Central memory CD8-positive, alpha-beta T cell (primary cell): ENCODE data around the gene RAD51AP2.

ENCODE experiments used
- ATAC-seq: fragments of 150-1000 bp; cut with Tn5 transposase; replicated peaks from 2 replicates; pipeline ENCODE4 v1.10.0; 2022; ENCODE audit warnings: mild to moderate bottlenecking, moderate FRiP score, moderate number of reproducible peaks; ENCODE audit not compliant: poor library complexity, severe bottlenecking; ENCODE audit errors: extremely low read depth
- DNase-seq, 2 donors: peaks; one replicate each; pipeline ENCODE4 v3.0.0; 2021; ENCODE audit warnings: low spot score in 2 of 2
- H3K27ac Mint-ChIP-seq: one replicate; pipeline ENCODE4 v1.8.0; 2022; ENCODE audit warnings: low read depth, mild to moderate bottlenecking, moderate library complexity, mixed read lengths
- H3K27me3 Mint-ChIP-seq: one replicate; pipeline ENCODE4 v1.8.0; 2022; ENCODE audit warnings: mixed read lengths
- H3K36me3 Mint-ChIP-seq: one replicate; pipeline ENCODE4 v1.8.0; 2022; ENCODE audit warnings: mild to moderate bottlenecking, moderate library complexity, mixed read lengths; ENCODE audit not compliant: insufficient read depth
- H3K4me1 Mint-ChIP-seq: one replicate; pipeline ENCODE4 v1.8.0; 2022; ENCODE audit warnings: mixed read lengths
- H3K4me3 Mint-ChIP-seq: one replicate; pipeline ENCODE4 v1.8.0; 2022; ENCODE audit warnings: mild to moderate bottlenecking, moderate library complexity, mixed read lengths
- H3K9me3 Mint-ChIP-seq: one replicate; pipeline ENCODE4 v1.8.0; 2022; ENCODE audit warnings: mixed read lengths

RAD51AP2 gene

GRCh38 chr2:17476830-17477229 lies 41.4 kb downstream of the RAD51AP2 start:
- no peaks in the 10 kb centered on the region for H3K4me1 Mint-ChIP-seq
- H3K27ac Mint-ChIP-seq = no peak overlapping the region
- no peaks in the 10 kb centered on the region for H3K27me3 Mint-ChIP-seq
- no peak for ATAC-seq
- no peak for DNase-seq
- peaks cover 14% of the 10 kb centered on the region for H3K9me3 Mint-ChIP-seq
- no peak overlapping the region for H3K4me3 Mint-ChIP-seq
- H3K36me3 Mint-ChIP-seq = no peaks in the 10 kb centered on the region

DNA sequence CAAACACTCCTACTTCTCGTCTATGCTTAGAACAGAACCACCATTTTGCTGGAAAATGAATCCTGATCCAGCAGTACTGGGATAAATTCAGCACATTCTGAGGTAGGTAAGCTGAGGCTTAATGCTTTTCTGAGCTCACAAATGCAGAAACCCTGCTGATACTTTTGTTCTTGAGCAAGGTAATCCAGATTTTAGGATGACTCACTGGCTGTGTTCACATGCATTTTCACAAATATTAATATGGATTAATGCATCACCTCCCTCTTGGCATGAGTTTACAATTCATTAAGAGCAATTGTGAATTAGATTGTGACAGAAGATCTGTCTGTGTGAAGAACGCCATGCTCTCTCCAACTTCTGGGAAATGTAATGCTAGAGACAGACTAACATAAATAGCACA lies 42.2 kb downstream of the RAD51AP2 start:
- Mint-ChIP-seq H3K9me3 (peaks cover 12% of the 10 kb centered on the region), H3K36me3 (no peaks in the 10 kb centered on the region), H3K4me3 (no peak overlapping the region), H3K27ac (no peak overlapping the region), H3K4me1 (no peaks in the 10 kb centered on the region), H3K27me3 (no peaks in the 10 kb centered on the region)
- DNase-seq (no peak), ATAC-seq (no peak)

GRCh38 chr2:17475286-17475685 lies 43.0 kb downstream of the RAD51AP2 start:
- Mint-ChIP-seq H3K4me3 (no peak overlapping the region), H3K9me3 (peaks cover 20% of the 10 kb centered on the region), H3K27ac (no peak overlapping the region), H3K4me1 (no peaks in the 10 kb centered on the region), H3K36me3 (no peaks in the 10 kb centered on the region), H3K27me3 (no peaks in the 10 kb centered on the region)
- DNase-seq (no peak), ATAC-seq (no peak)

DNA sequence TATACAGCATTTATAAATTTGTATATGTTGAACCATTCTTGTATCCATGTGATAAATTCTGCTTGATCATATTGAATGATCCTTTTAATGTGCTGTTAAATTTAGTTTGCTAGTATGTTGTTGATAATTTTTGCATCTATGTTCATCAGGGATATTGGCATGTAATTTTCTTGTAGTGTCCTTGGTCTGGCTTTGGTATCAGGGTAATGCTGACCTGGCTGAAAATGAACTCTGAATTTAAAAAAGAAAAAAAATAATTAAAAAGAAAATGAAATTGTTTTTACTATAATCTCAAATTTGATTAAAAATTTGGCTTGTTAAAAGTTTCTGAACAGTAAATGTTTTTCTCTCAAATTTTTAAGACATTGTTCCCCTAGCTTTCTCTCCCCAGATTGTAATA lies 46.3 kb downstream of the RAD51AP2 start:
- Mint-ChIP-seq H3K27ac (no peak overlapping the region), H3K4me3 (no peak overlapping the region), H3K36me3 (no peaks in the 10 kb centered on the region), H3K9me3 (peaks cover 25% of the 10 kb centered on the region), H3K27me3 (no peaks in the 10 kb centered on the region), H3K4me1 (no peaks in the 10 kb centered on the region)
- no peak for ATAC-seq
- no peak for DNase-seq

GRCh38 chr2:17470855-17471641 lies 47.2 kb downstream of the RAD51AP2 start:
- no peaks in the 10 kb centered on the region for H3K4me1 Mint-ChIP-seq
- peaks cover 22% of the 10 kb centered on the region for H3K9me3 Mint-ChIP-seq
- H3K27ac Mint-ChIP-seq = no peak overlapping the region
- H3K27me3 Mint-ChIP-seq = no peaks in the 10 kb centered on the region
- DNase-seq (no peak), ATAC-seq (no peak)
- H3K4me3 Mint-ChIP-seq = no peak overlapping the region
- H3K36me3 Mint-ChIP-seq = no peaks in the 10 kb centered on the region

- ATAC-seq (no peak), DNase-seq (no peak)
- H3K36me3 Mint-ChIP-seq = no peaks in the 10 kb centered on the region
- no peak overlapping the region for H3K4me3 Mint-ChIP-seq
- no peak overlapping the region for H3K27ac Mint-ChIP-seq
- H3K9me3 Mint-ChIP-seq = peaks cover 25% of the 10 kb centered on the region
- H3K27me3 Mint-ChIP-seq = no peaks in the 10 kb centered on the region
- no peaks in the 10 kb centered on the region for H3K4me1 Mint-ChIP-seq
Measured at GRCh38 chr2:17461087-17461475, 57.2 kb downstream of the RAD51AP2 start.
